ENCODE results near the gene SNX30.
"Not testable (repeated sequence)": the region's sequence is repeated elsewhere in the genome, so short reads cannot be mapped to it uniquely, and the experiment has no call there.

SNX30 gene

DNA sequence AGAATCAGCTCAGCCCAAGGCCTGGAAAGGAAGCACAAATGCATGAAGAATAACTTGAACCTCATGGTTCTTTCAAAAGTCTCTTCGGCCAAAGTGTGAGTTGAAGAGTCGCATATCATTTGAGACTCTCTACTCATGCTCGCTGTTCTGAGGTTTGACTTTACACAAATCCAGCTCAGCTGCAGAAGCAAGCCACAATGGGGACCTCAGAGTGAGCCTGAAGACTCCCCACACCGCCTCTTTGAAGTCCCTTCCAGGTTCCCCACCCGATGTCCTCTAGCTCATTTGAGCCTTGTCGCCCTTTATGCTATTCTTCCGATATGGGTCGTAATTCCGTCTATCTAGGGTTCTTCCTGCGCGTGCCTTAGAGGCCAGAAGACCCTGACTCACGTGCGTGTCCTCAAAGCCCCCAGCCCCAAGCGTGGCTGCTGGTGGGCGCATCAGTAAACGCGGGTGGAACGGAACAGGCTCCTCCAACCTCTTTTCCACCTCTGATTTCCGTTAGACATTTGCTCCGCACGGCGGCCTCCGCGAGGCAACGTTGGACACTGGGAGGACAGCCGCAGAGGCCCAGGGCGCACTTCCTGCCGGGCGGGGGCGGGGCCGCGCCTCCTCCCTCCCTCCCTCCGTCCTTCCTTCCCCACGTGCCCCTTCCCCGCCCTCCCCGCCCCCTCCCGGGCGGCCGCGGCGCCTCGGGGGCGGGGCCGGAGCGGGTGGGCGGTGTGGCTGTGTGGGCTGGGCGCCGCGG lies at the start of gene SNX30:
TSS of gene SNX30 (plus strand) at position 745 of the 748 bp plus-strand sequence. CDS start 242 bp downstream, outside the sequence.
- DNase-seq: peak; percentile 70 to 92

DNA sequence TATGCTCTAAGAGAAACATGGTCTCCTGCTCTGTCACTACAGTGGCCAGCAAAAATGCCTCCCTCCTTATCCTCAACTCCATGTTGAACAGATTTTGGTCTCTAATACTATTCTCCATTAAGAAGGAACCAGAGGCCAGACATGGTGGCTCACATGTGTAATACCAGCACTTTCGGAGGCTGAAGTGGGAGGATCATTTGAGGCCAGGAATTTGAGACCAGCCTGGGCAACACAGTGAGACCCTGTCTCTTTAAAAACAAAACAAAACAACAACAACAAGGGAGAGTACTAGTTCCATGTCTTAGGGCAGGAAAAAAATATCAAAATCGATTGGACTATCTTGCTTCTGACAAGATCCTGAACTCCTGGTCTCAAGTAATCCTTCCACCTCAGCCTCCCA lies 47.3 kb upstream of the SNX30 start:
- no peak for DNase-seq

DNA sequence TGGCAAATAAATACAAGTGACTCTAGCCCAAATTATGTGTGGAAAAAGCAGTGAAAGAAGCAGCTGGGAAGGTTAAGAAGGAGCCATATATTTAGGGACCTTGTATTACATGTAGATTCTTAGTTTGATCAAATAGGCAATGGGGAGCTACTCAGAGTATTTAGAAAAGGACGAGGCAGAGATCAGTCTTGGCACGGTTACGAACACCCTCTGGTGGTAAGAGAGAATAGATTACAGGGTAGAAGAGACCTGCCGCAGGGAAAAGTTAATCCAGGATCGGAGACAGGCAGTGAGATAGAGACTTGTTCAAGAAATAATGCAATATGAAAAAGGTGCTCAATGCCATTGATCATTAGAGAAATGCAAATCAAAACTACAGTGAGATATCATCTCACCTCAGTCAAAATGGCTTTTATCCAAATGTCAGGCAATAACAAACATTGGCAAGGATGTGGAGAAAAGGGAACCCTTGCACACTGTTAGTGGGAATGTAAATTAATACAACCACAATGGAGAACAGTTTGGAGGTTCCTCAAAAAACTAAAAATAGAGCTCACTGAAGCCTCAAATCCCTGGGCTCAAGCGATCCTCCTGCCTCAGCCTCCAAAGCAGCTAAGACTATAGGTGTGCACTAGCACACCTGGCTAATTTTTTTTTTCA lies 44.7 kb upstream of the SNX30 start:
- DNase-seq: peak; percentile 29 to 31

- peak in 1 of 2 experiments; percentile 33 for DNase-seq
Observed at GRCh38 chr9:112711050-112711689, 39.4 kb upstream of the SNX30 start.

DNA sequence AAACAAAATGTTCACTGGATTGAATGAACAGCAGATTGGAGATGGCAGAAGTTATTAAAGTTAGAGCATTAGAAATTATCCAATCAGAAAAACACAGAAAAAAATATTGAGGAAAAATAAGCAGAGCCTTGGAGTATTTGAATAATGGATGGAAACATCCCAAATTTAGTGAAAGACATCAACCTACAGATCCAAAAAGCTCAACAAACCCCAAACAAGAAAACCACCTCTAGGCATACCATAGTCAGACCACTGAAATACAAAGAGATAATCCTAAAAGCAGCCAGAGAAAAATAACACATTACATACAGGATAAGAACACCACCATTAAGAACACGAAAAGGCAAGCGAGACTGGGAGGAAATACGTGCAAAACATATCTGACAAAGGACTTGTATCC lies 37.9 kb upstream of the SNX30 start:
- DNase-seq: no peak

- peak; percentile 95 to 97 for DNase-seq
Observed at GRCh38 chr9:112717661-112718331, 32.8 kb upstream of the SNX30 start, which contains the start of gene INIP. Gene INIP (minus strand): TSS chr9:112718117. CDS start chr9:112716485, 1,632 bp downstream.

GRCh38 chr9:112719241-112719691 lies 31.3 kb upstream of the SNX30 start:
- DNase-seq: no peak

GRCh38 chr9:112719696-112720095 lies 30.9 kb upstream of the SNX30 start:
- DNase-seq: no peak

- DNase-seq: no peak
Observed at GRCh38 chr9:112720113-112720780, 30.3 kb upstream of the SNX30 start.

DNA sequence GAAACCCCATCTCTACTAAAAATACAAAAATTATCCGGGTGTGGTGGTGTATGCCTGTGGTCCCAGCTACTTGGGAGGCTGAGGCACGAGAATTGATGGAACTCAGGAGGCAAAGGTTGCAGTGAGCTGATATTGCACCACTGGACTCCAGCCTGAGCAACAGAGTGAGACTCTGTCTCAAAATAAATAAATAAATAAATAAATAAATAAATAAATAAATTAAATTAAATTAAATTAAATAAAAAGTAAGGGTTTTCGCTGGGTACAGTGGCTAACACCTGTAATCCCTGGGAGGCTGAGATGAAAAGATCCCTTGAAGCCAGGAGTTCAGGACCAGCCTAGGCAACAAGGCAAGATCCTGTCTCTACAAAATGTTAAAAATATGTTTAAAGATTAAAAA lies 27.8 kb upstream of the SNX30 start:
- not testable (repeated sequence) for DNase-seq

- no peak for DNase-seq
Observed at GRCh38 chr9:112725961-112726360, 24.6 kb upstream of the SNX30 start.

GRCh38 chr9:112726428-112726827 lies 24.1 kb upstream of the SNX30 start:
- no peak for DNase-seq

GRCh38 chr9:112728401-112728800 lies 22.2 kb upstream of the SNX30 start:
- no peak for DNase-seq

DNA sequence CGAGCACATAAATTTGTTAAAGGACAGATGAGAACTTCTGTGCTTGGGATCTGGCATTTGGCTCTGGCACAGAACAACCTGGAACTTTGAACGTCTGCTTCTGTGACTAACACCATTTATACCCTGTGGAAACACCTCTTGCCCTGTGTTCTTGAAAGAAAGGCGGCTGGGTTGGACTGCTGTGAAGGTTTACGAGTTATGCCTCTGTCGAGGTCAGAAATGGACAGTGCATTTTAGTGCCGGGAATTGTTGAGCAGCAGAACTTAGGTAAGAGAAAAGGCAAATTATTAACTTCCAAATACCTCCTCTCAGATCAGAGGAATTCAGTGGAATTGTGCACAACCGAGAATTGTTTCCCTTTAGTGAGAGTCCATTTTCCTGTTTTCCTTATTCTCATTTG lies 18.6 kb upstream of the SNX30 start:
- no peak for DNase-seq

DNA sequence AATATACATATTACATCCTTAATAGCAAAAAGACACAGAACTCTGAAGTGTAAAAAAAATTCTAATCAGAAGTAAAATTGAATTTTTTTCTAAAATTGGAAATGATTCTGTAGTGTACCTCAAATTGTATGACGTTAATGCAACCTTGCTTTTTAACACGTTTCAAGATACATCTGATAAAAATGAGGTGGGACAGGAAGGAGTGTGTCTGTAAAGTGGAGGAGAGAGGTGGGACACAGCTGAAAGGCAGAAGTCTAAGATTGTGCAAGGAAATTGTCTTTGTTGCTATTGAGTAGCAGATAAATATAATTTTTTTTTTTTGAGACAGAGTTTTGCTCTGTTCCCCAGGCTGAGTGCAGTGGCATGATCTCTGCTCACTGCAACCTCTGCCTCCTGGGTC lies 15.7 kb upstream of the SNX30 start:
- no peak for DNase-seq

GRCh38 chr9:112743216-112743836 lies 7.2 kb upstream of the SNX30 start:
- no peak for DNase-seq

GRCh38 chr9:112744177-112744576 lies 6.4 kb upstream of the SNX30 start:
- no peak for DNase-seq

- no peak for DNase-seq
Observed at GRCh38 chr9:112747094-112747493, 3.5 kb upstream of the SNX30 start.

- DNase-seq: no peak
Observed at GRCh38 chr9:112750764-112751055, 150 bp downstream of the SNX30 start.

DNA sequence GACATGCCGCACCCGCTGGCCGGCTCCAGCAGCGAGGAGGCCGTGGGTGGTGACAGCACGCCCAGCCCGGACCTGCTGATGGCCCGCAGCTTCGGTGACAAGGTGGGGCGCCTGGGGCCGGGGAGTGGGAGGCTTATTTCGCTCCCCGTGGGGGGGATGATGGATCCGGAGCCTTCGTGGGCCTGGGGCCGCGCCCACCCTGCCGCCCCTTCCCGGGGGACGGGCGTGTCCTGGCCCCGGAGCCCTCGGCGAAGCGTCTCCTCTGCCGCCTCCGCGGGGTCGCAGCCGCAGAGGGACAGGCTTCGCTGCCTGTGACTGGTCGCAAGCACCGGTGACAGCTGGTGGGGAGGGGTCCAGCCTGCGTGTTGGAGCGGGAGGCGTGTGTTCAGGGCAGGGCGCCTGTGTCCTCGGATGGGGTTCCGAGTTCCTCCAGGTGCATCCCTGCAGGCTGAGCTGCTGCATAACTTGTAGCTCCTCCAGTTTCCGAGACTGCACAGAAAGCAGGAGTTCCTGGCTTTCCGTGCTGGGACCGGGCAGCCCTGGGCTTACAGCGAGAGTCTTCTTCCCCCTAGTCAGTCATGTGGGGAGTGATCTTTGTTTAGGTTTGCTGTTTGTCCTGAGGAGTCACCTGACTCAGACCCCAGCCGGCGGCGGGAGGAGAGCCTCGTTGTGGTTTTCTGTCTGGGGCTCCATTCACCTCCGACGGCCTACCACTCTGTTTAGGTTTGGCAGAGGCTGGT lies 666 bp downstream of the SNX30 start:
- peak; percentile 27 to 29 for DNase-seq

DNA sequence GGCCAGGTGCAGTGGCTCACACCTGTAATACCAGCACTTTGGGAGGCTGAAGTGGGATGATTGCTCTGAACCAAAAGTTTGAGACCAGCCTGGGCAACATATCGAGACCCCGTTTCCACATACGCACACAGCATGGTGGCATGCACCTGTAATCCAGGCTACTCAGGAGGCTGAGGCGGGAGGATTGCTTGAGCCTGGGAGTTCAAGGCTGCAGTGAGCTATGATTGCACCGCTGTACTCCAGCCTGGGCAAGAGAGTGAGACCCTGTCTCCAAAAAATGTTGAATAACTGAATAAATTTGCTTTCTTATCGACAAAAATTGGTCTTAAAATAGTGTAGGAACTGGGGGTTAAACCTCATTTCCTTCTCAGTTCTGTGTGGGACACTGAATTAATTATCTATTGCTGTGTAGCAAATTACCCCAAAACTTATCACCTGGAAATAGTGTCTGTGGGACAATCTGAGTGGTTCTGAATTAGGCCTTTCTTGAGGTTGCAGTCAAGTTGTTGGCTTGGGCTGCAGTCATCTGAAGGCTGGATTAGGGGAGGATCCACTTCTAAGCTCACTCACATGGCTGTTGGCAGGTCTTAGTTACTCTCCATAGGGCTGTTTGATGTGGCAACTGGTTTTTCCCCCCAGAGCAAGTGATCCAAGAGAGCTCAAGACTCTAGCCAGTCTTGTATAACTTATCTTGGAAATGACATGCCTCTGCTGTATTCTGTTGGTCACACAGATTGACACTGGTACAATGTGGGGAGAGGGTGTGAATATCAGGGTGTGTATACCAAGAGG lies 2.0 kb downstream of the SNX30 start:
- no peak for DNase-seq

Measured in SW 1271 (cell line).